Smooth muscle cell of the brain vasculature (primary cell): Measurements from ENCODE around the gene BRPF3.

Experiments
- DNase-seq: peaks from one replicate; pipeline ENCODE4 v3.0.0-alpha.2; 2012; ENCODE audit warnings: low read depth, low spot score

The BRPF3 gene

DNA sequence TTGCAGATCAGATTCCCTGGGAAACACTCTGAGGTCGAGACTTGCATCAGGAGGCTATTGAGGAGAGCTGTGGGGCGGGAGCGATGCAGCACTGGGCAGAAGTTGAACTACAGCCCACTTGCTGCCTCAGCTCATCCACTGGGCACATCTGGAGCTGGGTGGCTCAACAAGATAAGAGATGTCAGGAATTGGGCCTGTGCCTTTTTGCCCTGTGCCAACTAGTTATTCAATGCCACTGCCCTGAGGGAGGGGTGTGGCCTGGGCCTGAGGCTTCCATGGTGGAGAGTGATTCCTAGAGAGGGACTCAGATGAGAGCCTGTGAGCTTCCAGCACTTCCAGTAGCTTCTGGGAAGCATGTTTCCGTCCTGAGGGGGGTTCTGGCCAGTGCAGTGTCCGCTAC is 32.7 kb downstream of the BRPF3 start:
- no peak for DNase-seq

DNA sequence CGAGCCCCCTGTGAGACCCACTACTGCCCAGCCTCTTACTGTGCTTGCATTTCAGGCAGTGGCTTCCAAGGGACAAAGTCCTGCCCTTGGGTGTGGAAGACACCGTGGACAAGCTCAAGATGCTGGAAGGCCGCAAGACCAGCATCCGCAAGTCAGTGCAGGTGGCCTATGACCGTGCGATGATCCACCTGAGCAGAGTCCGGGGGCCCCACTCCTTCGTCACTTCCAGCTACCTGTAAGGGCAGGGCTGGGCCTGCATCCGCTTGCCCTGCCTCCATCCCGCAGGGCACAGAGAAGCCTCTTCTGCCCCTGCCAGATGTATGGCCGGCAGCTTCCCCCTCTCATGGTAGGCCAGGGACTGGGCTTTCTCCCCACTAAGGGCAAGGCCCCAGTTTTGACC is 33.8 kb downstream of the BRPF3 start:
- DNase-seq: no peak

DNA sequence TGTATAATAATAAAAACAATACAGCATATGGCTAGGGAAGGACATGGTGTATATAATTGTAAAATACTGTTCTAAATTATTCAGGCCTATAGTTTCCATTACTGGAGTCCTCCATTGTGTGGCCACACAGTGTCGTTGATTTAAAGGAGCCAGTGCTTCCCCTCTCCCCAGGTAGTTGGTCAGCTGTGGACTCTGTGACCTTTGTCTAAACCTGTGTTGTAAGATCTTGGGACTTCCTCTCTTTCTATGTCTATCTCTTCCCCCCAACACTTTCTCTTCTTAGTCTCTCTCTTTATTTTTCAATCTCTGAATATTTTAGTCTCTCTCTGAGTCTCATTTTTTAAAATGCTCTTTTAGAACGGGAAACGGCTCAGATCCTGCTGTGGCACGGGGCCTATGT is 35.6 kb downstream of the BRPF3 start:
- DNase-seq: no peak

DNA sequence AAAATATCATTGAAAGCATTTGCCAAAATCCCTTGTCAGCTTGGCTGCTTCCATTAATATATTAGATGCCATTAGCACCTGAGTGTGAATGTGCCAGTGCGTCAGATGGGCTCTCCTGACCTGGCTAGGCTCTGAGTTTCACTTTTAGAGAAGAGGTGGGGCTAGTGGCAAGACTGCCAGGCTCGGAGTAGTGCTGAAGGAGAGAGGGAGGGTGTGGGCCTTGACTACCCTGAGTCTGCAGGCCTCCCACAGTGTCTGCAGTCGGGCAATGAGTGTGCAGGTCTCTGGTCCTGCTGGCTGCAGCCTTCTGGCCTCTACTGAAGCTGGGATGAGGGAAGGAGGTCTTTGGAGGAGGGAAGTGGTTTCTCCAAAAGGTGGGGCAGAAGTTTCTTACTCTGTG is 38.8 kb downstream of the BRPF3 start:
- DNase-seq: no peak

DNA sequence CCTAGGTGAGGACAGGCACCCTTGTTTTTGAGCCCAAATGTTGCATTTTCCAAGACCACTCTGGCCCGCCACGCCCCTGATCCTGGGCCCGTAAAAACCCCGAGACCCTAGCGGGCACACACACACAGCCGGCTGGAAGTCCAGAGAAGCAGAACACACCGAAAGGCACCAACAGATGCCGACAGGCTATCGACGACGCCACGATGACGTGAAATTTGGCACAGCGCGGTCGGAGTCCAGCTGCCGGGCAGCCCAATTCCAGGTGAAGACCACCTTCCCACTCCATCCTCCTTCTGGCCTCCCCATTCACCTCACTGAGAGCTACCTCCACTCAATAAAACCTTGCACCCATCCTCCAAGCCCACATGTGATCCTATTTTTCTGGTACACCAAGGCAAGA is 39.3 kb downstream of the BRPF3 start:
- DNase-seq: no peak

DNA sequence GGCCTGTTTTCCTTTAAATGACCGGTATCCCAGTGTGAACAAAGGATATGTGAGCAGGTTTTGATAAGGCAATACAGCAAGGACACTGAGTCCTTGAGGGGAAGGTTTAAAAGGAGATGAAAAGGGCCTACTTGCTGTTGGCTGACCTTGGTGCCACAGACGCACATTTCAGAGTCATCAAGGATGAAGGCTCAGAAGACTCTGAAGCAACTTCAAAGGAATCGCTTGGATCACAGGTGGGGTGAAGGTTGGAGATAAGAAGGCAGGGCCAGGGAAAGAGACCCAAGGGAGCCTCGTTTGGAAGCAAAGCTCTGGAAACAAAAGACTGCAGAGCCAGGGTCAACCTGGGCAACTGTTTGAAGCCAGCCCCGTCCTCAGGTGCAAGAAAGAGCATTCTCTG is 43.2 kb downstream of the BRPF3 start:
- no peak for DNase-seq

DNA sequence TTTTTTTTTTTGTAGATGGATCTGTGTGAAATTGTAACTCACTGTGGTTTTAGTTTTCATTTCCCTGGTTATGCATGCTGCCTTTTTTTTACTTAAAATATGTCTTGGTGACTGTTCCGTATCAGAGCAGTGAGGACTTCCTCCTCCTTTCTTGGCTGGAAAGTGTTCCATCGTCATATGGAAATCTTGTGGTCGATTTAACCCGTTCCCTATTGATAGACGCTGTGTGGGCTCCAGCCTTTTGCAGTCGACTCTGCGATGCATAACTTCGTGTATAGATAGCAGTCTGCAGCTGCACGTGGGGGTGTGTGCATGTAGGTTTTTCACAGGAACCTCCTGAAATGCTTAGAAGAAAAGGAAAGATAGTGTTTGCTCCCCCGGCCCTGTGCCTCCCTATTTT is 45.2 kb downstream of the BRPF3 start:
- DNase-seq: no peak

DNA sequence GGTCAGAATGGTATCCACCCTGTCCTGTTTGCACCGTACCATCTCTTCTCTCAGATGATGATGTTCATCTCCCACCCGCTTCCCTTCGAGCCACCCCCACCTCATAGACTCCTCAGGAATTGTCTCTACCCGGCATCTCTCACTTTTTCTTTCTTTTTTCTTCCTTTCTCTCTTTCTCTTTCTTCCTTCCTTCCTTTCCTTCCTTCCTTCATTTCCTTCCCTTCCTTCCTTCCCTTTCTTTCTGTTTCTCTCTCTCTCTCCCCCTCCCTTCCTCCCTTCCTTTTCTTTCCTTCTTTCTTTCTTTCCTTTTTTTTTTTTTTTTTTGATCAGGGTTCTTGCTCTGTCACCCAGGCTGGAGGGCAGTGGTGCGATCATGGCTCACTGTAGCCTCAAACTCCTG is 45.6 kb downstream of the BRPF3 start:
- DNase-seq: no peak

DNA sequence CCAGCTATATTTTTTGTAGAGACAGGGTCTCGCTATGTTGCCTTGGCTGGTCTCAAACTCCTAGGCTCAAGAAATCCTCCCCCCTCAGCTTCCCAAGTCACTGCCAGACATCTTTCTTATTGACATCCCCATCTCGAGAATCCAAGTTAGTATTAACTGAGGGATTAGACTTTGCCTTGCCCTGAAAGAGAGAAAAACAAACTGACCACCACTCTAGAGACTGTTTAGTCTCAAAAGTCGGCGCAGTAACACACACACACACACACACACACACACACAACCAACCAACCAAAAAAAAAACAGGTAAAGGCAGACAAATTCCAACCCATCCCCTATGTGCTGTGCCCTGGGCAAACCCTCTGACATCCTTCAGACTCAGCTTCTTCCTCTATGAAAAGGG is 46.1 kb downstream of the BRPF3 start:
- no peak for DNase-seq

DNA sequence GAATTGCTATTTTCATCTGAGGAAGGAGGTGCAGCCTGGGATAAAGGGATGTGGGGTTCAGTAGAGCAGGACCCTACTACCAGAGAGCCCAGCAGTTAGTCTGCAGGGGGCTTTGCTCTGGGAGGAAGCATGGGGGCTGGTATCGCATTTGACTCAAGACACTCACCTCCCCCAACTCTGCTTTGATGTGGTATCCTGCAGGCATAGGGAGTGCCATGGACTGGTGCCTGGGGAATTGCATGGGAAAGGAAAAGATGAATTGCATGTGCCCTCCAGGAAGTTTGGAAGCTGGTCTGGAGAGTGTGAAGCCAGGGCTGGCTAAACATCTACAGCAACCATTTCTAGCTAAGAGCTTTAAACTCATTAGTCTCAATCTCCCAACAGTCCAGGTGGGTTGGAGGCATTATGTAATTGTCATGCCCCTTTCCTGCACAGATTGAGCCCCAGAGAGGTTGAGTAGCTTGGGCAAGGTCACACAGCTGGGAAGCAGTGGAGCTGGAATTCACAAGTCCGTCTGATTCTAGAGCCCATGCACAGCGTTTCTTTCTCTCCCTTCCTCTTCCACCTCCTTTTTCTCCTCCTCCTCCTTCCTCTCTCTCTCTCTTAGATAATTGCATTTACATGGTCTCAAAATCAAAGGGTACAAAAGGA is 47.1 kb downstream of the BRPF3 start:
- no peak for DNase-seq

DNA sequence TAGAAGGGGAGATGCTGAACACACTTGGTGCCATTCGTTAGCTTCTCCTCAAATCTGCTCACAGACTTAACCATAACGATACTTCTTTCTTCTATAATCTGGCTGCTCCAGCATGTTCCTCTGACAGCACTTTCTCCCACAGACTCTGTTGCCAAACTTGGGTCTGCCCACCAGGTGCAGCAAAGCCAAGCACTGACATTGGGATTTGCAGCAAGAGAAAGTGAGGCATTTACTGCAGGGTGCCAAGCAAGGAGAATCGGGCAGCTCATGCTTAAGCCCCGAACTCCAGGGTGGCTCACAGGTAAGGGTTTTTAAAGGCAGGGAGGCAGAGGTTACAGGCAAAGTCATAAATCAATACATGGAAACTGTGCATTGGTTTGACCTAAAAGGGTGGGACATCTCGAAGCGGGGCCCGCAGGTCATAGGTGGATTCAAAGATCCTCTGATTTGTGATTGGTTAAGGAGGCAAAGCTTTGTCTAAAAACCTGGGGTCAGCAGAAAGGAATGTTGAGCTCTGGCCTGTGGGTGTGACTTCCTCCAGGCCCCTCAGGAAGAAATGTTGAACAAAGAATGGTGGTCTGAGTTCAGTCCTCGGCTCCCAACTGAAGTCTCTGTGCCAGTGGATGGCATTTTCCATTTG is 48.2 kb downstream of the BRPF3 start:
- no peak for DNase-seq

DNA sequence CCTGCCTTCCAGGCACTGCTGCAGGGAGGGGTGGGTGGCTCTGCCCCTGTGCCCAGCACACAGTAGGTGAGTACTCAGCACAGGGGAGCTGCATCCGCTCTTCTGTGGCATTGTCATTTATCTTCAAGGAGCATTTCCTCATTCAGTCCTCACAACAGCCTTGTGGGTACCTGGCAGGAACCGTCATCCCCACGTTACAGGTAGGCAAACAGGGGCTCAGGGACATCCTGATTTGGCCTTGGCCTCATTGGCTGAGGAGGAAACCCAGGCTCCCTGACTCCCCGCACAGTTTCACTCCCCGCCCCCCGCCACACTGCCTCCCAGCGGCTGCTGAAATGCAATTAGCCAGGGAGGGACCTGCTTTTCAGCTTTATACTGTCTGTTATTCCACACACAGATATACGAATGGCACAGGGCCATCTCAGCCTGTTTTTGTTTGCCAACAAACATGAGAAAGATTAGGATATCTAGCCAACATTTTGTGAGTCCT is 49.1 kb downstream of the BRPF3 start:
- no peak for DNase-seq

DNA sequence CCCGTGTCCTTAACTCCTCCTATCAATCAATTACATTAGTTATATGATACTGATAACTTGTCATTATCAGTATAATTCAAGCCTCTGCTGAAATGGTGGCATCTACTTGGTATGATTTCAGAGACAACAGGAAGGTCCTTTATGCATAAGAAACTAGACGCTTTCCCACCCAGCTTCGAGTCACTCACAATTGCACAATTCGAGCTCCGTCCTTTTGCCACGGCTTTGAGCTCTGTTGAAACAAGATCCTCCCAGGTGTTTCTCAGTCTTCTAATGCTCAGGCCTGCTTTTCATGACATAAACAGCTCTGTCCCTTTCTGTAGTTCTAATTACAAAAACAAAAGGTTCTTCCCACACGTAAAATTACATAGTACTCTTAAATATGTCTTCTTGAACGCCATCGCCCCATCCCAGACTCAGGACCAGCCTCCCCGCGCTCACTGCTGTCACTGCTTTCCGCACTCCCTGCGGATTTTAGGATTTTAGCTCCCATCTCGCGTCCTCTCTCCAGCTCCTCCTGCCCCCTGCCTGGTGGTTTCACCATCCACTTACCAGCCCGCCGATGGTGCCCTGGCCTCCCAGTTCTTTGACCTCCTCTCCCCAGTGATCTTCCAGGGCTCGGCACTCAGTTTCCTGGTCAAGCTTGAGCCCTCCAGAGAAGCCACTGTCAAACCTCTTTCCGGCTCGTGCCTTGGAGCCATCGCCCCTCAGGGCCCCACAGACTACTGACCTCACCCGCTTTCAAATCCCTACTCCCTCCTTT is 50.1 kb downstream of the BRPF3 start:
- DNase-seq: no peak

DNA sequence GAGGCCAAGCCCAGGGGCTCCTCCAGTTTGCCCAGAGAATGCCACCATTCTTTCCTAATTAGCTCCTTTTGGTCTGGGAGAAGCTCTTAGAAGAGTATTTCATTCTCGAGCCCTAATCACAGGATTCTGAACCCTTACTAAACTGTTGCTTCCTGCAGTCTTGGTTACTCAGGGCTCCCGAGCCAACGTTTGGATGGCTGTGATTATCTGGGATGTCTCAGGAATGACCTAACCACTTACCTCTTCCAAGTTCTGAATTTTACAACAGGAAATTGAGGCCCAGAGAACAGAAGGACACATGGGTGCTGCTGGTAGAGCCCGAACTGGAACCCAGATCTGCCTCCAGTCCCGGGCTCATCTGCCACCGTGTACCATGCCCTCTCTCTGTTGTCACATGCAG is 51.1 kb downstream of the BRPF3 start:
- no peak for DNase-seq

DNA sequence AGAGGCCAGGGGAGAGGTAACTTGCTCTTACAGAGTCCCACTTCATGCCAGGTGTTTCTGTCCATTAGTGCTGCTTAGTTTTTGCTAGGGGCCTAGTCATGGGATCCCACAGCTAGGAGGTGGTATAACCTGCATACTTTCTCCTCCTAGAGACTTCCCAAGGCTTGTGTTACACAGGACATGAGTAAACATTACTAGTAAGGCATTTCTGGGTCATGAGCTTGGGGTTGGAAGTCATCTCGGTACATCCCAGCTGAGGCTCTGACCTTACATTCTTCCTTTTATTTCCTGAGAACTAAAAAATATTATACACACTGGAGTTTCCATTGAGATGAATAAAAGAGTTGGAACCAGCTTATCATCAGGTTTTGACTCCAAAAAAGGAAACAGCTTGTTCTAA is 52.4 kb downstream of the BRPF3 start:
- DNase-seq: peak; percentile 2

DNA sequence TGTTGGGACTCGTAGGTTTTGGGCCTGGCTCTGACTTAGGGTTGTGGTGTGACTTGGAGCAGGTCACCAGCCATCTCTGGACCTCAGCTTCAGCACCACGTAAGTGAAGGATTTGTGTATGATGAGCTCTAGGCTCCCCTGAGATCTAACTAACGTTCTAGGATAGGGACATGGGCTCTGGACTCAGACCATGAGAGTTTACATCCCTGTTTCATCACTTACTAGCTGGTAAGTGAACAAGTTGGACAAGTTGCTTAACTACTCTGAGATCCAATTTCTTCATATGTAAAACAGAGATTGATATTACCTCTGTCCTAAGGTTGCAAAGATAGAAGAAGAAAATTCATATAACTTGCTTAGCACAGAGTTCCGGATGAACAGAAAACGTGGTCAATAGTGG is 53.0 kb downstream of the BRPF3 start:
- no peak for DNase-seq

DNA sequence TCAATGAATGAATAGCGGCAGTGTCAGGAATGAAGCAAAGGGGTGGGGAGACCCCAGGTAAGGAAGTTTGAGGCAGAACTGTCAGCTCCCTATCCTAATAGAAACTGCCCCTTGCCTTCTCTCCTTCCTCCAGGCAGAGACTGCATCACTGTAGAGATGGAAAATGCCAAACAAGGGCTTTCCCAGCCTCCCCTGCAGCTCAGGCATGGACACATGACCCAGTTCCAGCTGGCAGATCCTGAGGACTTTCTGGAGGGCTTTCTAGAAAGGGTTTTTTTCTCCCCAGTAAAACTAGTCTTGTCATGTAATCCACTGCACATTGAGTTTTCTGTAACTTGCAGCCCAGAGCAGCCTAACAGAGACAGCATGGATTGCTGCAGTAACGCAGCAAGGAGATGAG is 55.5 kb downstream of the BRPF3 start:
- DNase-seq: no peak

DNA sequence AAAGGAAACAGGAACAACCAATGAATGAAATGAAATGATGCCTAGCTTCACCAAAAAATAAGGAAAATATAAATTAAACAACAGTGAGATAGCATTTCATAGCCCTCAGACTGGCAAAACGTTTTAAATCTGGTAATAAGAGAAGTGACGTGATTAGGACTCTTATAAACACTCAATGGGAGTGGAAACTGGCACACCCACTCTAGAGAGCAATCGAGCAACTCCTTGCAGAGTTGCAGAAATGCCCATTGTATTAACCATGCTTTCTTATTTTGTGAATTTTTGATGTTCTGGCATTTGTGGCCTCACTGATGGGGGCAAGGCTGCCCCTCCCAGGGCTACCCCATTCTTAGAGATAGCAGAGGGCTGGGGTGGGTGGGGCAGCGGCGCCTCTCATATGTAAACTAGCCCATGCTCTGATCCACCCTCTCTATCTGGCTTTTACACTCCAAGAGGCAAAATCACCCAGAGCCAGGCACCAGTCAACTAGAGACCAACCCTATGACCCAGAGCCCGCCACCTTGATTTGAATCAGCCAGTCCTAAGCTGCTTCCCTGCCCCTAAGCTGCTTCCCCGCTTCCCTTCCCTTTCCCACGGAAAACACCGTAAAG is 67.0 kb downstream of the BRPF3 start:
- DNase-seq: no peak

DNA sequence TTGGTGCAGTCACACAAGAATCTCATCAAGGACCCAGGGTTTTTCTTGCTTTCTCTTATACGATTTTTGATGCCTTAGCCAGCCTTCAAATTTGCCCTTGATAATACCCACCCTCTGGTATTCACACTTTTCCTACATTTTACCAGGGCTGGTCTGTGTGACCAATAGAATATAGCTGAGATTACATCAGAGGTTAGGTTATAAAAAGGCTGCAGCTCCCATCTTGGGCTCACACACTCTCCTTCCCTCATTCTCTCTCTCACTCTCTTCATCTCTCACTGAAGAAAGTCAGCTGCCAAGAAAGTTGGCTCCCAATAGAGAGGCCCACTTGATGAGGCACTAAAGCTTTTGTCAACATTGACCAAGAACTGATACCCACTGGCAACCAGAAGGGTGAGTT is 69.2 kb downstream of the BRPF3 start:
- DNase-seq: no peak

DNA sequence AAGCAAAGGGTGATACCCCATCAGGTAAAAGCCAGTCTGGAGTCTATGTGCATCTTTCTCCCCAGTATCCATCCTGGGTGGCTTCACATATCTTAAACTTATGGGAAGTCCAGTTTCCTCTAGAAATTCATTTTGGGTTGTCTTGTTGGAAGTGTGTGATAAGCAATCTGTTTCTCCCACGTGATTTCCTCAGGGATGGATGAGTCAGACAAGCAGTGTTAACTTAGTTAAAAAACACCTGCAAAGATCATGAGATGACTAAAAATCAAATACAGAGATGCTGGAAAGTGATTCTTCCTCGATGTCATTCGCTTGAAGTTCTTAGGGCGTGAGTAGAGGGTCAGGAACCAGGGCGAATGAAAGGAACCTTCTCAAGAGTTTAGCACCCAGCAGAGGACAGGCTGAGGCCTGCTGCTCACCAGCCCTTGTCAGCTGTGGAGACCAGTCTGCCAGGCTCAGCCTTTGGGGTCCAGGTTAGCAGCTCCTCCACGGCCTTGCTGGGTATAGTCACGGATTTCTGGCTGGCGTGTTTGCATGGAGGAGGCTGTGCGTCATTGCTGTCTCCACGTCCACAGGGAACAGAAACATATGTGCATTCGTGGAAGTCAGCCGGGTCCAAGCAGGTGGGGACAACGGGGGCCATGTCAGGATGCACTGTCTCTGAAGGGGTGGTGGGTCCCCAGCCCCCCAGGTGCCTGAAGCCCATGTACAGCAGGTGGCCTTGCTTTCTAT is 70.5 kb downstream of the BRPF3 start:
- DNase-seq: no peak

DNA sequence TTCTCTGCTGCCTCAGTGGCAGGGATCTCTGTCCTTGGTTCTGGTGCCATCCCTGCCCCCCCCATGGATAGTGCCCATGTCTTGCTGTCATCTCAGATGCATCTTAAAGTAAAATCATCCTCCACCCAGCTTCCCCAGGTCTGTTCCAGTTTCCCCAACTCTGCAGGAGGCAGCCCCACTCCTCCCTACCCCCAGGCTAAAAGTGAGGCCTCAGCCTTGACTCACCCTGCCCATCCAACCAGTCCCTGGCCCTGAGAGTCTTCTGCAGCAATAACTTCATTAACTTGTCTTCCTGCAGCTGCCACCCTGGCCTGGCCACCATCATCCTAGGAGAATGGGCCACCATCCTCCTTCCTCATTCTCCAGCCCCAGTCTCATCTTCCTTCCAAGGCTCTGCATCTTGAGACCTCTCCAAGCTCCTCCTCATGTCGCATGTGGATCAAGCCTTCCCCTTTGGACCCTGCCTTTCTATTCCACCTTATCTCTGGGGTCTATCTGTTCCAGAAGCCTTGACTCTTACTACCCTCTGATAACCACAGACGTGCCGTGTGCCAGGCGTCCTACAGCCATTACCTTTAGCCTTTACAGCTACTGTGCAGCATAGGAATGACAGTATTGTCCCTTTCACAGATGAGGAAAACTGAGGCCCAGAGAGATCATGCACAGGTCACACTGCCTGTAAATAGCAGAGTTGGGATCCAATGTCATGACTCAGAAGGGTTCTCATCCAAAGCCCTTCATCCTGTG is 71.4 kb downstream of the BRPF3 start:
- DNase-seq: no peak
